DMS114 treated with DMSO at 0.1 percent for 48 hours (cell line): ENCODE data around the gene LRRC14B.
"Not testable (repeated sequence)": the region's sequence is repeated elsewhere in the genome, so short reads cannot be mapped to it uniquely, and the experiment has no call there.

Experiments
- DNase-seq: peaks from one replicate; lab custom pipeline; 2025; ENCODE audit not compliant: unreplicated experiment; lab: John Stamatoyannopoulos, UW

The LRRC14B gene

DNA sequence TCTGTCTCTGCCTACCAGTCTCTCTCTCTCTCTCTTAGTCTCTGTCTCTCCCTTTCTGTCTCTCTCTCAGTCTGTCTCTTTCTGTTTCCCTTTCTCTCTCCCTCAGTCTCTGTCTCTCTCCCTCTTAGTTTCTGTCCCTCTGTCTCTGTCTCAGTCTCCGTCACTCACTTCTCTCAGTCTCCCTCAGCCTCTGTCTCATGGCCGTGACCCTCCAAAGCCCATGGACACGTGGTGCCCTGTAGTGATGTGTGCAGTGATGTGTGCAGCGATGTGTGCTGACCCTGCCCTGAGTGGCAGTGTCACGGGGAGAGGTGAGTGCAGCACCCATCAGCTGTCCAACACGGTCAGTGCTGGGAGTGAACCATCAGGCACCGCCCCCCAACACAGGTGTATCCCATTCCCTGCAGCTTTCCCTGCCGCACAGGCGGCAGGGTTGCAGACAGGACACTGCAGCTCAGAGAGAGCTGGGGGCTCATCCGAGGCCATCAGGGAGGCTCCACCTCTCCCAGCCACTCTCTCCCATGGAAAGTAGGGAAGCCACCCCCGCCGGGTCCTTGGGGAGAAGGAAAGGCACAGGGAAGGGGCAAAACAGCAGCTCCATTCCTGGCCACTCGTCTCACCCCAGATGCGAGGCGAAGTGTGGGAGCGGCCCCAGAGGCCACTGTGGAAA lies 794 bp upstream of the LRRC14B start:
- no peak for DNase-seq

DNA sequence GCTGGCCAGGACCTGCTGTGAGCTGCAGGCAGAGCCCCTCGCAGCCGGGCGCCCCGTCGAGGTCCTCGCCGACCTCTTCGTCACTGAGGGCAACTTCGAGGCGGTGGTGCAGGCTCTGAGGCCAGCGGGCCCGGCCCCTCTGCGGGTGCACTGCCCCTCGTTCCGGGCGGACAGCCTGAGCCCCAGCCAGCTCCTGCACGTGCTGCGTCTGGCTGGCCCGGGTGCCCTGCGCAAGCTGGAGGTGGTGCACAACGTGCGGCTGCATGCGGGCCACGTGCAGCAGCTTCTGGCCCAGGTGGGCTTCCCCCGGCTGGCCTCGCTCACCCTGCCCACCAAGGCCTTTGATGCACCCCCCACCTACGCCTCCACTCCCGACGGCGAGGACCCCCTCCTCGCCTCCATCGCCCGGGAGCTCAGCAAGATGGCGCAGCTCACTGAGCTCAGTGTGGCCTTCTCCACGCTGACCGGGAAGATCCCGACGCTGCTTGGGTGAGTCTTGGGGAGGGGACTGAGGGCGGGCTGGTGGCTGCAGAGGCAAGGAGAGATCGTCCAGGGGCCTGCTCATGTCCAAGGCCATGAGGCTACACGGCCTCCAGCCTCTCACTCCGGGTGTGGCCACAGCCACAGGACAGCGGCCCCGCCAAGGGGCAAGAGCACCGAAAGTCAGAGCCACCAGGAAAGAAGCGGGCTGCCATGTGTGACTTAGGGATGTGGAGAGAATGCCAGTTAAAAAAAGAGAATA lies 825 bp downstream of the LRRC14B start:
- no peak for DNase-seq

DNA sequence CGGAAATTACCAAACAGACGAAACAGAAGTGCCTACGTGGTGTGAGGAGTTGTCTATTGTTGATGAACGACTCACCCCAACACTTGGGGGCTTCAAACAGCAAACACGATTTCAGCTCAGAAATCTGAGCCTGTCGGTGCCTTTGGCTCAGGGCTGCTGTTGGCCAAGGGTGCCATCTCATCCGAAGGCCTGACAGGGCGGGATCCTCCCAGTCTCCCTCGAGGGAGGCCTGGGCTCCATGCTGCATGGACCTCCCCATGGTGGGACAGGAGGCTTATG lies 1.3 kb downstream of the LRRC14B start:
- DNase-seq, result no peak

DNA sequence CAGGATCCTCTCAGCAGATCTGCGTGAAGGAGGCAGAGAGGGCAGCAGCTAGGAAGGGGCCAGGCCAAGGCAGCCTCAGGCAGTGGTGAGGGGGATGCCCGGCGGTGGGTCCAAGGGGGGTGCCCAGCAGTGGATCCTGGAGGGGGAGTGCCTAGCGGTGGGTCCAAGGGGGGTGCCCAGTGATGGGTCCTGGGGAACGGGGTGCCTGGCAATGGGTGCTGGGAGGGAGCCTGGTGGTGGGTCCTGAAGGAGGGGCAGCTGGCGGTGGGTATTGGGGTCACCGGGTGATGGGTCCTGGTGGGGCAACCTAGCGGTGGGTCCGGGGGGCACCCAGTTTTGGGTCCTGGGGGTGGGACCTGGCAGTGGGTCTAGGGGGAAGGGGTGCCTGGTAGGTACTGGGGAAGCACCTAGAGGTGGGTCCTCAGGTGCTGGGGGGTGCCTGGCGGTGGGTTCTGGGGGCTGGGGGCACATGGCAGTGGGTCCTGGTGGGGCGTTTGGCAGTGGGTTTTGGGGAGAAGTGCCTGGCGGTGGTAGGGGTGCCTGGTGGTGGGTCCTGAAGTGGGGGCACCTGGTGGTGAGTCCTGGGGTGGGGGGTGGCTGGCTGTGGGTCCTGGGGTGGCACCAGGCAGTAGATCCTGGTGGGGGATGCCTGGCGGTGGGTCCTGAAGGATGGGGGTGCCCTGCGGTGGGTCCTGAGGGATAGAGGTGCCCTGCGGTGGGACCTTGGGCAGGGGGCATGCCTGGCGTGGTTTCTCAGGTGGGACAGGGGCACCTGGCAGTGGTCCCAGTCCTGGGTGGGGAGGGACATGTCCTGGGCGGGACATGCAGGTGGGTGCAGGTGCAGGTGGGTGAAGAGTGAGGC lies 1.9 kb downstream of the LRRC14B start:
- DNase-seq, result no peak

DNA sequence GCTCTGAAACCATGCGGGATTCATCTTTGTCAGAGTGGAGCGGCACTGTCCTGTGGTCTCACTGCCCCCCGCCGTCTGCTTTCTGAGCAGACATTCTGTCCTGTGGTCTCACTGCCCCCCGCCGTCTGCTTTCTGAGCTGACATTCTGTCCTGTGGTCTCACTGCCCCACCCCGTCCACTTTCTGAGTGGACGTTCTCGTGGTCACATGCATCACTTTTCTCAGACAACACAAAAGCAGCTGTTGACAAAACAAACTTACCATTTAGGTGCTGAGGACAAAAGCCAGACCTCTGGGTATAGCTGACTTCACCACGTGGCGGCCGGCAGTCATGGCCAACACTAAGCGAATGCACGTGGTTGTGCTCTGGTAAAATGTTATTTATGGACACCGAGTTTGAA lies 2.8 kb downstream of the LRRC14B start:
- DNase-seq, result no peak

DNA sequence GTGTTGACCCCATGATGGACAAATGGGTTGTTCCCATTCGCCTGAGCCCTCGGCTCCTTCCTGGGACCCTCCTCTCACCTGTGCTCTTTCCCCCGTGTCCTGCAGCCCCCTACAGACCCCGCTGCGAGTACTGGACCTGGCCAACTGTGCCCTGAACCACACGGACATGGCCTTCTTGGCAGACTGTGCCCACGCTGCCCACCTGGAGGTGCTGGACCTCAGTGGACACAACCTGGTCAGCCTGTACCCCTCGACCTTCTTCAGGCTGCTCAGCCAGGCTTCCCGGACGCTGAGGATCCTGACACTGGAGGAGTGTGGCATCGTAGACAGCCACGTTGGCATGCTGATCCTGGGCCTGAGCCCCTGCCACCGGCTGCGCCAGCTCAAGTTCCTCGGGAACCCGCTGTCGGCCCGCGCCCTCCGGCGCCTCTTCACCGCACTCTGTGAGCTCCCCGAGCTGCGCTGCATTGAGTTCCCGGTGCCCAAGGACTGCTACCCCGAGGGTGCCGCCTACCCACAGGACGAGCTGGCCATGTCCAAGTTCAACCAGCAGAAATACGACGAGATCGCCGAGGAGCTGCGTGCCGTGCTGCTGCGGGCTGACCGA lies 3.4 kb downstream of the LRRC14B start:
- no peak for DNase-seq

DNA sequence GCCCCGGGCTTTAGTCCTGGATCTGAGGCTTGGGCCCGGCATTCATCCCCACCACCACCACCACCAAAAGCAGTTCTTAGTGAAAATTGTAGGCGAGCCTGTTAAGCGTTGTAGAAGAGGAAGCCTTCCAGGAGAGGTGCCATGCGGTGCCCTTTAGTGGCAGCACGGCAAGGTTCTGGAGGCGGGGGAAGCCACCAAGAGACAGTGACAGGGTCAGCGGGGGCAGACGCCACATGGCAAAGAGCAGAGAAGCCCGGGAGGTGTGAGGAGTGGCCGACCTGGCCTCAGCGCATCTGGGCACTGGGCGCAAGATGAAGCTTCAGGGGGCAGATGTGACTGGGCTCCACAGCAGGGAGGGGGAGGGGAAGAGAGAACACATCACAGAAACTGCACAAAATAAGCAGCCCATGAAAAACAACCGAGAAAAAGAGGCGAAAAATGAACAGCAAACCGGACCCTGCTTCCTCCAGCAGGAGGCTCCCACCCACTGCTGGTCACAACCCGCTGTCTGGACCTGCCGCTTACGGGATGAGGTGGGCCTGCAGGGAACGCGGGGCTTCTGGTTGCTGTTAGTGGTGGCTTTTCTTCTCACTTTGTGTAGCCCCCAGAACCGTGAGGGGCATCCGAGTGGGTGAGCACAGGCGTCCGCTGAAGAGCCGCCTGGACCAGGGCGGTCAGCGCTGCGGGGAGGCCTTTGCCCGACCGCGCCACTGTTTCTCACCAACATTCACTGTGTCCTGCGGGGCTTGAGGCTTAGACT lies 4.3 kb downstream of the LRRC14B start:
- no peak for DNase-seq

DNA sequence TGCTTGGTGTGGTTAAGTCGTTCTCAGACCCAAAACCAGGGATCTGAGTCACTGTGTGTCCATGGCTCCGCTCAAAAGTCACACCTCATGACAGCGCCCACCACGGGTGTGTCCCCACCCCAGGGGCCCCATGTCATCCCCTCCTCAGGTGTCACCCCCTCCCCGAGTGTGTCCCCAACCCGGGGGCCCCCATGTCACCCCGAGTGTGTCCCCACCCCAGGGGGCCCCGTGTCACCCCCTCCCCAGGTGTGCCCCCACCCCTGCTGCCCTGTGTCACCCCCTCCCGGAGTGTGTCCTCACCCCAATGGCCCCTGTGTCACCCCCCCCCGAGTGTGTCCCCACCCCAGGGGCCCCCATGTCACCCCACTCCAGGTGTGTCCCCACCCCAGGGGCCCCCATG lies 5.1 kb downstream of the LRRC14B start:
- DNase-seq, result no peak

DNA sequence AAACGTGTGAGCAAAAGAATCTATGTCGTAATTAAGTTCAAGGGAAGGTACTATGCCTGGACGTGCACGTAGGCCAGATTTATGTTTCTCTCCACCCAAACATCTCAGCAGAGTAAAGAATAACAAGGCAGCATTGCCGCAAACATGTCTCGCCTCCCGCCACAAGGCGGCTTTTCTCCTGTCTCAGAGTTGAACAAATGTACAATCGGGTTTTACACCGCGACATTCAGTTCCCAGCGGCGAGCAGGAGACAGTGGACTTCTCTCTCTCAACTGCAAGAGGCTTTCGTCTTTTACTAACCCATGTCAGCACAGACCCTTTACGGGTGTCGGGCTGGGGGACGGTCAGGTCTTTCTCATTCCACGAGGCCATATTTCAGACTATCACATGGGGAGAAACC lies 5.7 kb downstream of the LRRC14B start:
- not testable (repeated sequence) for DNase-seq

DNA sequence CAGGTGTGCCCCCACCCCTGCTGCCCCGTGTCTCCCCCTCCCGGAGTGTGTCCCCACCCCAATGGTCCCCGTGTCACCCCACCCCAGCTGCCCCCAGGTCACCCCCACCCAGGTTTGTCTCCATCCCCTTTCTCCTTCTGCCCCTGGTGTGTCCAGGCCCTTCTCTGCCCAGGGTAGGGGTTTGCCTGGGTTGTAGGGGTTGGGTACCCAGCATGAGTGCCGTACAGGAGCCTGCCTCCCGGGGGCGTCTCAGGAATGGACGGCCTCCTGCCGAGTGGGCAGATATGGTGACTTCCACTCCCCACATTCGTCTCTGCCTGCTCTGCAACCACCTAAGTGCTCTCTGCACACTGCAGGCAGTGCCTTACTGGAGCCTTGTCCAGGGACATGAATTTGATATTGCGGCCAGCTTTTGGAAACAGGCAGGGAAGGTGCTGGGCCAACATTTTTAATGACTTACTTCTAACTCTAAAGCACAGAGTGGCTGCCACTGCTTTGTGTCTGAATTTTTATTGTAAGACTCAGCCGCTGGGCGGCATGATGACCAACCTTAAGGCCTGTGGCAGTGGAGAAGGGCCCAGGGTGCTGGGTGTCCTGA lies 6.7 kb downstream of the LRRC14B start:
- DNase-seq, result no peak

DNA sequence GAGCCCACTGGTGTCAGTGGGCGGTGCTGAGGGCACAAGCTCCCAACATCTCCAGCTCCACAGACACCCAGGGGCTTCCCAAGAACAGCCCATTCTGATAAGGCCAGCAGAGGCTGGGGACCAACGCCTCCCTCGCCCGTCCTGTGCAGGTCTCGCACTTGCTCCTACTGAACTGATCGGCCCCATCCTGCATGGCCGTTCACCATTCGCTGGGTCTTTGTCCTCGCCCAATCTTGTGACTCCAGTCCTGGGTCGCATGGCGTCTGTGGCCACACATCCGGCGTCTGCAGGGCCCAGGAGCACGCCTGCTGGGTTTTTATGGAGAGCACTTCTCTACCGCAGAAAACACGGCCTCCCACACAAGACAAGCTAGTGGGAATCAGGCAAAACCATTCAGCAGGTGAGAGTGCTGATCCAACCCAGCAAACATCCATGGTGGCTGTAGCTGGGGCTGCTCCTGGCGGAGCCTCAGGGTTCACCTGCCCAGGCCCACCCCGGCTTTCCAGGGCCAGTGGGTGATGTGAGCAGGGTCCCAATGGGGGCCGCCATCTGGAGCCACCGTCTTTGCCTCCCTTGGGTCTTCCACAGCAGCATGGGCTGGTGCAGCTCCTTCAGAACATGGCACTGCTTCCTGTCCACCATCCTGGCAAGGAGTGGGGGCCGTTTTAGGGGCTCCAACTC lies 7.4 kb downstream of the LRRC14B start:
- DNase-seq, result no peak

DNA sequence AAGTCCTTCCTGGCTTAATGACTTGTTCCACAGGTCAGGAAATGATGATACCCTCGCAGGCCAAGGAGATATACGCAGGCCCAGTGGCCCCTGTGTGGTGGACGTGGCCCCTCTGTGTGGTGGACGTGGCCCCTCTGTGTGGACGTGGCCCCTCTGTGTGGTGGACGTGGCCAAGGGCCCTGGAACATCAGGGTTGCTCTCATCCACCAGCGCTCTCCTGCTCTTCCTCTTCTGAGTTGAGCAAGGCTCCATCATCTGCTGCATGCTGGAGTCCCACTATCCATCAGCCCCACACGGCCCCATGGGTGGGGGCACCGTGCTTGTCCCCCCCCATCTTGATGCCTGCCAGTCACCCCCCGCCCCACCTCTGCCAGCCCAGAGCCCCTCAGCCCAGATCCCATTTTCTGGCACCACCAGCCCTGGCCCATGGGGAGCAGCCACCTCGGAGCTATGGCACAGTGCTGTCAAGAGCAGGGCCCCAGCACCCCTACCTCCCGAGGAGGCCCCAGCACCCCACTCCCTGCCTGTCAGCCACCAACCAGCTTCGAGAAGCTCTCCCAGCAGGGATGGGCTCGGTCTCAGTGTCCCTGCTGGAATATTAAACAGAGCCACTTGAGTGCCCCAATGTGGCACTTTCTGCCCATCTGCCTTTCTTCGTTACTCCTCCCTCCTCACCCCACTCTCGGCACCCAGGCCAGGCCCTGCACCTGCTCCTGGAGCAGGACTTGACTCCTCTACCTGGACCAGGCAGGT lies 8.1 kb downstream of the LRRC14B start:
- DNase-seq, result no peak

DNA sequence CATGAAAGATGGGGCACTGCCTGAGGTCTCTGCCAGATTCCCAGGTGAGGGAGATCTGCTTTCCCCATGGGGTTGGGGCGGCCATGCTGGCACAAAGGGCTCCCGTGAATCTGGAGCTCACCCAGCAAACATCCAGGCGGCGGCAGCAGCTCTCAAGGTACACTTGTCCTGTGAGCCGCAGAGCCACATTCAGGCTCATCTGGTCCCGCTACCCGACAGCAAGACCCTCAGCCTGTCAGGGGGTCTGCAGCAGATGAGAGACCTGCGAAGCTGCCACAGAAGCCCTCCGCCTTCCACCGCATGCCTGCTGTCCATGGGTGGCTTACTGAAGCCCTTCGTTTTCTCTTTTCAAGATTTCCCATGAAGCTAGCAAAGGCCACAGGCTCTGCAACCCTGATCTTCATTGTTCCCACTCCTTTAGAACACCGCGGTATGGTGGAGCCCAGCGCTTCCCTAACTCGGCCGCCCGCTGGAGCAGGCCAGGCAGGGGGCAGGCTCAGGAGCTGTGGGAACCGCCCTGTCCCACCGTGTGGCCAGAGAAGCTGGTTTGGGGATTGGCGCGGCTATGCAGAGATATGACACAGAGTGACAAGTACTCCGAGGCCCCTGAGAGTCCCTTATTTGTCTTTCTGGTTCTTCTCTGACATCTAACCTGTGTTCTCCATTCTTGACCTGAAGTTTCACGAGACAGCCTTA lies 8.8 kb downstream of the LRRC14B start:
- no peak for DNase-seq

DNA sequence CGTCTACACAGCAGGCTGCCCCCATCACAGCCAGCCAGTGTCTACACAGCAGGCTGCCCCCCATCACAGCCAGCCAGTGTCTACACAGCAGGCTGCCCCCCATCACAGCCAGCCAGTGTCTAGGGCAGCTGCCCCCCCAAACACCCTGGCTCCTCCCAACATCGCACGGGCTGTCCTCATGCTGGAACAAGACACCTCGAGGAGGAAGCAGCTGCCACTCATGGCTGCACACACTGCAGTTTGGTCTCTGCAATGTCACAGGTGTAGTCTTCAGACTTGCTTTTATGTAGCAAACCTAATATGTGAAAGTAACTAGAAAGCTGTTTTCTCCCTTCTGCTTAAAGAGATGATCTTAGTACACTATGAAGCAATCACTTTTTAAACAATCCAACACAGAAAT lies 9.7 kb downstream of the LRRC14B start:
- DNase-seq, result no peak

DNA sequence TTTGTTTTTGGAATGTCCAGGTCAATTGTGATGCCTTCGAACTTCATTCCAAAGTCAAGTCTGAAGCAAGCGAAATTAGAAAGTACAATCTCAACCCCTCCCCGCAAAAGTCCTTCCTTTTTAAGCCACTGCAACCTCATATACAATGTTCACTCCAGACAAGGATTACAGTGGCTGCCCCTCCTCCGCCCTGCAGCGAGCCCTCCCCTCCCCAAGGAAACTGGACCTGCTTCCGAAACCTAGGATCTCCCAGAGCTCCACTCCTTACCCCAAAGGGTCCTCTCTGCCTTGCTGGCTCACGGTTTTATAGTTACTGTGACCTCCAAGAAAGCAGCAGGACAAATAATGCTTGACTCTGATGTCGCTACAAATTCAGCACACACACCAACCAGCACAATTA lies 10.4 kb downstream of the LRRC14B start:
- no peak for DNase-seq

DNA sequence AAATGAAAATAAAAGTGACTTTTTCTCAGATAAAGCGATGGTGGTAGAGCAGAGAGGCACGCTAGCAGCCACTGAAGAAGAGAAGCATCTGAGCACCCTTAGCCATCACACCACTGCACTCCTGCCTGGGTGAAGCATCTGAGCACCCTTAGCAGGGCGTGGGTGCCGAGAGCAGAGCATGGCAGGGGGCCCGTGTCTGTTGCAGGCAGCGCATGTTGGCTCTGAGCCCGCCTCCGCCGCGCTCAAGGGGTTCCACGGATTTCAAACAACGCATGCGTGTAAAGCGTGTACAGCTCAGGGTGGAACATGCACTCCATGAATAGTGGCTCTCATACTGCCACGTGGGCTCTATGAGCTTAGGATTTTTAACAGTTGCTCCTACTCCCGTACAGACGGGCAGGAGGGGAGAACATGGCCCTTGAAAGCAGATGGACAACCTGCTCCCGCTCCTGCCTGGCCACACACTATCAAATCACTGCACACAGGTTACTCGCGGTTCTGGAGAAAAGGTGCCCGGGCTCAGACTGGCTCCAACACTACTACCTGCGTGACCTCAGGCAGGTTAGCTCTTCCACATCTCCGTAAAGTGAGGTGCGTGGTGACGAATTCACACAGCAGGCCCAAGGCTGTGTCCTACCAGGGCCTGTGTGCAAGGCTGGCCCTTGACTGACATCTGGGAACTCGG lies 12.1 kb downstream of the LRRC14B start:
- no peak for DNase-seq

DNA sequence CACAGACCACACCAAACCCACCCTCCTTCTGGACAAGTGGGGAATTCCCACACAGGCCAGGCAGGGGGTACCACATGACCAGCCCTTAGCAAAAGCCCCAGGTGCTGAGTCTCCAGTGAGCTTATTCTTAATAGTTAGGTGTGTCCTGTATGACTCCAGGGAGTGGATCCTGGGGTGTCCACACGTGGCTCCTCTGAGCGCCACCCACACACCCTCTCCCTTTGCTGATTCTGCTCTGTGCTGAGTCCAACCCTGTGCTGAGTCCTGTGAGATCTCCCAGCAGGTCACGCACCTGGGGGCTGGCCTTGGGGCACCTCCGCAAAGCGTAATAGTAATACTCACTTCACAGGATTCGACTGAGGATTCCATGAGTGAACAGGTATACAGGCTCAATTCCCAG lies 12.7 kb downstream of the LRRC14B start:
- DNase-seq, result no peak

DNA sequence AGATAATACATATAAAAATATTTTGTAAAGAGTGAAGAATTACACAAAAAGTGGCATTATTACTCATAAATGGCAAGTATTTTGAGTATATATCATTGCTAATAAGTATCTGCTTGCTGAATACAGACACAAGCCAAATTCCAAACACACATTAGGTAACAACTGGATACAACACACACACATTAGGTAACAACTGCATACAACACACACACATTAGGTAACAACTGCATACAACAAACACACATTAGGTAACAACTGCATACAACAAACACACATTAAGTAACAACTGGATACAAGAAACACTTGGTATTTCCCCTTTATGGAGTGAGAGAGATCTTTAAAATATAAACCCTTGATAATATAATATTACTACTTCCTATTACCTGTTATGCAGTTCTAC lies 13.2 kb downstream of the LRRC14B start:
- no peak for DNase-seq
